Amniotic stem cell (primary cell): ENCODE data around the gene MOB3B.

ENCODE experiments used
- DNase-seq: peaks from one replicate; lab custom pipeline; 2025; lab: John Stamatoyannopoulos, UW

The MOB3B gene

GRCh38 chr9:27529316-27530278 is at the start of gene MOB3B:
Gene MOB3B (minus strand): TSS chr9:27529814. CDS start chr9:27455550, 74,264 bp downstream.
- peak; percentile 15 for DNase-seq

- peak; percentile 95 for DNase-seq
Measured at GRCh38 chr9:27573634-27574590, 44.3 kb upstream of the MOB3B start.

- DNase-seq, result no peak
Measured at GRCh38 chr9:27572918-27573633, 43.5 kb upstream of the MOB3B start, which contains the start of gene C9orf72. Gene C9orf72 (minus strand): TSS chr9:27573481. CDS start chr9:27567120, 6,361 bp downstream.

GRCh38 chr9:27572566-27572917 is 42.9 kb upstream of the MOB3B start:
- no peak for DNase-seq

GRCh38 chr9:27572061-27572460 is 42.4 kb upstream of the MOB3B start:
- DNase-seq, result no peak

- DNase-seq, result no peak
Measured at GRCh38 chr9:27571011-27571410, 41.4 kb upstream of the MOB3B start.

GRCh38 chr9:27569406-27569805 is 39.8 kb upstream of the MOB3B start:
- DNase-seq, result no peak

GRCh38 chr9:27566118-27566517 is 36.5 kb upstream of the MOB3B start:
- DNase-seq, result no peak

- DNase-seq, result no peak
Measured at GRCh38 chr9:27565696-27566095, 36.1 kb upstream of the MOB3B start.

- DNase-seq, result no peak
Measured at GRCh38 chr9:27564670-27565069, 35.1 kb upstream of the MOB3B start.

- no peak for DNase-seq
Measured at GRCh38 chr9:27563738-27564430, 34.3 kb upstream of the MOB3B start.

GRCh38 chr9:27561685-27562084 is 32.1 kb upstream of the MOB3B start:
- no peak for DNase-seq

GRCh38 chr9:27560457-27560856 is 30.8 kb upstream of the MOB3B start:
- no peak for DNase-seq

- no peak for DNase-seq
Measured at GRCh38 chr9:27558307-27558706, 28.7 kb upstream of the MOB3B start.

GRCh38 chr9:27556470-27556869 is 26.9 kb upstream of the MOB3B start:
- DNase-seq, result no peak

GRCh38 chr9:27554712-27555111 is 25.1 kb upstream of the MOB3B start:
- DNase-seq, result no peak

GRCh38 chr9:27549196-27549755 is 19.7 kb upstream of the MOB3B start:
- DNase-seq, result no peak

GRCh38 chr9:27548055-27548741 is 18.6 kb upstream of the MOB3B start:
- no peak for DNase-seq

GRCh38 chr9:27545471-27545870 is 15.9 kb upstream of the MOB3B start:
- no peak for DNase-seq

GRCh38 chr9:27542508-27542907 is 12.9 kb upstream of the MOB3B start:
- no peak for DNase-seq
